GM18508 (cell line): Measurements from ENCODE around the gene NCKAP5.

Source experiments
- ATAC-seq: cut with Tn5 transposase; IDR thresholded peaks from one replicate; pipeline ENCODE4 v1.9.1; 2021; ENCODE audit warnings: moderate number of reproducible peaks; ENCODE audit not compliant: insufficient read depth, unreplicated experiment

NCKAP5 gene

GRCh38 chr2:133568172-133568571, at the start of gene NCKAP5:
Gene NCKAP5 (minus strand): TSS chr2:133568463. CDS start chr2:133517526, 50,937 bp downstream.
- no peak for ATAC-seq

- ATAC-seq = no peak
Measured at GRCh38 chr2:133609664-133610063, 41.4 kb upstream of the NCKAP5 start.

- ATAC-seq = no peak
Measured at GRCh38 chr2:133608291-133608690, 40.0 kb upstream of the NCKAP5 start.

- no peak for ATAC-seq
Measured at GRCh38 chr2:133607679-133608078, 39.4 kb upstream of the NCKAP5 start.

- ATAC-seq = no peak
Measured at GRCh38 chr2:133606616-133607015, 38.4 kb upstream of the NCKAP5 start.

- ATAC-seq = no peak
Measured at GRCh38 chr2:133605766-133606137, 37.5 kb upstream of the NCKAP5 start.

GRCh38 chr2:133605011-133605765, 36.9 kb upstream of the NCKAP5 start:
- no peak for ATAC-seq

- no peak for ATAC-seq
Measured at GRCh38 chr2:133603109-133603508, 34.8 kb upstream of the NCKAP5 start.

GRCh38 chr2:133602538-133602937, 34.3 kb upstream of the NCKAP5 start:
- no peak for ATAC-seq

GRCh38 chr2:133600266-133600928, 32.1 kb upstream of the NCKAP5 start:
- ATAC-seq = no peak

- ATAC-seq = no peak
Measured at GRCh38 chr2:133599811-133600210, 31.5 kb upstream of the NCKAP5 start.

GRCh38 chr2:133599211-133599803, 31.0 kb upstream of the NCKAP5 start:
- no peak for ATAC-seq

GRCh38 chr2:133598769-133599168, 30.5 kb upstream of the NCKAP5 start:
- ATAC-seq = no peak

- ATAC-seq = no peak
Measured at GRCh38 chr2:133596701-133597393, 28.6 kb upstream of the NCKAP5 start.

GRCh38 chr2:133591164-133591563, 22.9 kb upstream of the NCKAP5 start:
- ATAC-seq = no peak

GRCh38 chr2:133589456-133589855, 21.2 kb upstream of the NCKAP5 start:
- ATAC-seq = no peak

- ATAC-seq = no peak
Measured at GRCh38 chr2:133588144-133588543, 19.9 kb upstream of the NCKAP5 start.

GRCh38 chr2:133586978-133587377, 18.7 kb upstream of the NCKAP5 start:
- no peak for ATAC-seq

GRCh38 chr2:133581010-133581760, 12.9 kb upstream of the NCKAP5 start:
- ATAC-seq = no peak

- no peak for ATAC-seq
Measured at GRCh38 chr2:133579274-133579673, 11.0 kb upstream of the NCKAP5 start.
